Pulmonary artery endothelial cell (primary cell): Measurements from ENCODE around the gene PDGFC. TPM values are rescaled to one million over a fixed set of nuclear protein-coding genes. Genes with fewer than 3 reads are reported as not detected.

Source experiments
- DNase-seq: peaks from one replicate; pipeline ENCODE4 v3.0.0-alpha.2; 2011; ENCODE audit warnings: low read depth, low spot score
- total RNA-seq: library from RNA; depleted of rRNA; stranded (reverse); fragments of >200 nt; gene quantifications from 2 replicates; pipeline ENCODE4 v1.2.3, GENCODE V29; 2014

PDGFC gene
- total RNA-seq, 1 donor from 2014 or later, result 11.7 TPM

DNA sequence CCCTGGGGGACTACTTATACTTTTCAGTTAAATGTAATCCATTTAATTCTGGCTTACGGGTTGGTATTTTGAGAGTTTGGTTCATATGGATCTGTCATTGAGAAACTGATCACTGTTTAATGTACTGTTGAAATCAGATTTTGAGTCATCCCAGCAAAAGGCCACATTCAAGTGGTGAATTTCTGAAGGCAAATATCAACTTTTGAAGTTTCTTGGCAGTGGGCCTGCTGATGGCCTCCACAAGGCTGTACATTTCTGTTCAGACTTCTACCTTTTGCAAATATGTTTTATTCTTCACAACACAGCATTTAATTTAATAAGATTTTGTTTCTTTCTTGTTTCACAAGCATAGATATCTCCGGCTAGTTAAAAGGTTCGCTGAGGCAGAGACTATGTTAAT is 138.7 kb downstream of the PDGFC start:
- DNase-seq, result no peak

DNA sequence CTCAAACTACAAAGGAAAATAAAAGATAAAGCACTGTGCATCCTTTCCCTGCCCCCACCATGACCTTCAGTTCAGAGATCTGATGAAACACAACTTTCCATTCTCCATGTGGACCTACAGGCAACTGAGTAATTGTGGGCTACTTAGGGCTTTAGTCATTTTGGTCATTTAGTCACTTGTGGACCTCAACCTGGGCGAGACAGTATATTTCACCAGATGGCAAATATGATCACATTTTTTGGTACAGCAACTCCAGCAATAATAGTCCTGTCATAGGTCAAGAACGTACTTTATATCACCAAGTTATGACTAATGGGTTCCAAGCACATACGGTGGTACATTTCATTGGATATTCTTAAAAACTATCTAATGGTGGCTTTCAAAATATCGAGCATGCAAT is 141.2 kb downstream of the PDGFC start:
- DNase-seq, result no peak

DNA sequence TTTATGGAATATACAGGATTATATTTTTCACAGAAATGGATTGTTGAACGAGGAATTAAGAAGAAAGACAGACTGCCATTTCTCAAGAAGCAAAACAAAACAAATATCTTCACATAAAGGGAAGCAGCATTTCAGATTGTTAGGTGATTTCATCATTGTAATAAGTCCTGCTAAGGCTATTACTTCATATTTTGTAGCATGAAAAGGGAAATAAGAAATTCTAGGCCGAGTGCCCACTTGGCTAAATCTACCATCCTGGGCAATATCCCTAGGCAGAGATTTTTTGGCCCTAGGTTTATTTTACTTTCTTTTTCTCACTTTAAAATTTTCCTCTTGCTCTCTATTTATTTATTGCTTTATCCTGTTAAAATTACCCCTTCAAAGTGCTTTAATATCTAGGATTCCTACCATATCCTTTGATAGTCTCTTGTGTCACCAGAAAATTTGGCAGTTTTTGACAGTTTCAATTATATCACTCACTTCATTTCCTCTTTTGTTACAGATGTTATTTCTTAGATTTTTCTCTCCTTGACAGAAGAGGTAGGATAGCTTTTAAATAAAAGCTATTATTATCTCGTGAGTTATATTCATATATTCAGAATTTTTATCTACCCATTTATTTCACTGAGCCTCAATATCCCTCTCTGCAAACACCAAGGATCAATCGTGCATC is 142.3 kb downstream of the PDGFC start:
- DNase-seq, result no peak

DNA sequence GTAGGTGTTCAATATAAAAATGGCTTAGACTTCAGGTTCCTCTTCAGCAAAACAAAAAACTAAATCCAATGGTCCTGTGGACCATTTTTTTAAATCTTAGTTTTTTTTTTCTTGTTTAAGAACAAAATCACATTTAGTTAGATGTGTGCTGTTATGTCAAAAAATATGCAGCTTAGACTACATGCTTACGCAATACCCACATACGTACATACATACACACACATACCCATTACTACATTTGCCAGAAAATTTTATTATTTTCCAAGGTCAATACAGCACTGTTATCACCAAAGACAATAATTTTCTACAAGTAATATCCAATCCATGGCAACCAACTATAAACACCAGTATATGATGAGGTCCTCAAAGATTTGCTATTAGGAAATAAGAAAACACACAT is 144.1 kb downstream of the PDGFC start:
- DNase-seq, result no peak

DNA sequence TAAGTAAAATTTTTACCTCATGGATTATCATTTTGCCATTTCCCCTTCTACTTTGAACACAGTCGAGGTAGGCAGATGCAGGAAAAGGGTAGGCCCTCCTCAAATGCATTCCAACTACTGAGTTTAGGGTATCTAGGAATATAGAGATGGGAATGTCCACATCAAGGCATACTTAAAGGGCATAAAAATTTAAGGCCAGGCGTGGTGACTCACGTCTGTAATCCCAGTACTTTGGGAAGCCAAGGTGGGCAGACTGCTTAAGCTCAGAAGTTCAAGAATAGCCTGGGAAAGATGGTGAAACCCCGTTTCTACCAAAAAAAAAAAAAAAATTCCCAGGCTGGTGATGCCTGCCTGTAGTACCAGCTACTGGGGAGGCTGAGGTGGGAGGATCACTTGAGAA is 146.5 kb downstream of the PDGFC start:
- DNase-seq, result no peak

DNA sequence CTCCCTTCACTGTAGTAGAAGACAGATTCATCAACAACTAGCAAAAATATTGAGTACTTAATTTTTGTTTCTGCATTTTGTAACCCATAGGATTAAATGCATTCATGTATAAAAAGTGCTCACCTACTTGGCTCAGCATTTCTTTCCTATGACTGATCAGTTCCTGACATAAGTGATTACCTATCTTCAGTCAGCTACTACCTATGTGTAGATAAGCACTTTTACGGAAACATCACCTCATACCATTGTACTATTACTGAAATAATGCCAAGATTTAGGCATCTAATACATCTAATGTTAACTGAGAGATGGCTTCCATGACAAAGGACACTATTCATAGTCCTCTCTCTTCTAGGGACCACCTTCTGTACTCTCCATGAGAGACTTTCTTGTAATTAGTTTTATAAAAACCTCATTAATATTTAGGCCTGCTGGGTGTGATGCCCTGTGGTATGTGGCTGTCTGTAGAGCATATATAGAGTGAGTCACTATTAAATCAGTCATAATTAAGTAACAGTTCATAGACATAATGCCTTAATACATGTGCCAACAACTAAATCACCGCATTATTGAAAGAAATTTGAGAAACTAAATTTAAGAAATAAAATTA is 147.0 kb downstream of the PDGFC start:
- no peak for DNase-seq

DNA sequence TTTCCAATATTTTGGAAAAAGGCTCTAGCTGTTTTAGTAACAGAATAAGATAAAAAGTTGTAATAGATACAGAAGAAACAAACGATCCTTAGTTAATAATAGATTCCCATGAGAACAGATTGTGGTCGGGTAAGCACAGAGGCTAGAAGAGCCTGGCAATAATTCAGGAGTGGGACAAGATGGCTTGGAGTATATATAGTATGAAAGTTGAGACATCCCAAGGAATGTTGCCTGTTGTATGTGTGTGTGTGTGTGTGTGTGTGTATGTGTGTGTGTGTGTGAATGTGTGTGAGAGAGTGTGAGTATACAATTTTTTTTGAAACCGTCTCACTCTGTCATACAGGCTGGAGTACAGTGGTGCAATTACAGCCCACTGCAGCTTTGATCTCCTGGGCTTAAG is 150.7 kb downstream of the PDGFC start:
- no peak for DNase-seq

DNA sequence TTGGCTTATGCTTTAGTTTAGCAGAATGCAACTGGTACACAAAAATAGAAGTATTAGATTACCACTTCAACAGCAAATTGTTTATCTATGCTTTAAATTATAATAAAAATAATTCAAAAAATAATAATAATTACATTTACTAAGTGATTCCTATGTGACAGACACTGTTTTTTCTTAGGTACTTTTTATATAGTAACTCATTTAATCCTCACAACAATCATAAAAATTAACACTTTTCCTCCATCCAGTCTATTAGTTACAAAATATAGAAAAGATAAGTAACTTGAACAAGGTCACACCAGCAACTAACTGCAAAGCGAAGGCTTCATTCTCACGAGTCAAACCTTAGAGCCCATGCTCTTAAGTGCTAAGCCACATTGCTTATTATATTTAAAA is 155.2 kb downstream of the PDGFC start:
- DNase-seq, result no peak

DNA sequence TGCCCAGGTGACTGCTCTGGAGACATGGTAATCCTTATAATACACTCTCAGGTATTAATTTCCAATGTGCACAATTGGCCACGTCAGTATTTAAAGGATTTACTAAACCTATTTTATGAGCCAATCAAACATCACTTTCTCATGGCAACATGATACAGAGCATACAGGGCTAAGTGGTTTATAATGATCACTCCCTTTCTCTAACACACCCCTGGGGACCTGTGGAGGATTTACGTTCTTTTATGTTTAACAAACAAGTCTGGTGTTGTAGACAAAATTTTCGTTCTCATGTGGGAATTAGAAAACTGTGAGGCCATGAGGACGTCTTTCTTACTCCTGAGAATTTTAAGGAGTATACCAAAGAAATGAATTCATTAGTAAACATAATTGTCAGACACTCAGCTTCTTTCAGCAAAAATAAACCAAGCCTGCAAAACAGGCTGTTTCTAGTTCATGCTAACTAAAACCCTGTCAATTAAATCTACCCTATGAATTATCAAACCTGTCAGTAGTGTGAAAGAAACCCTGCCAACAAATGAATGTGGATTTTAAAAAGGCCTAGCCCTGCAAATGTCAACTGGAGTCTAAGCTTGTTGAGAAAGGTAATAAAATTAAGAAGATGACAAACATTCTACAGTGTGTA is 155.8 kb downstream of the PDGFC start:
- no peak for DNase-seq

DNA sequence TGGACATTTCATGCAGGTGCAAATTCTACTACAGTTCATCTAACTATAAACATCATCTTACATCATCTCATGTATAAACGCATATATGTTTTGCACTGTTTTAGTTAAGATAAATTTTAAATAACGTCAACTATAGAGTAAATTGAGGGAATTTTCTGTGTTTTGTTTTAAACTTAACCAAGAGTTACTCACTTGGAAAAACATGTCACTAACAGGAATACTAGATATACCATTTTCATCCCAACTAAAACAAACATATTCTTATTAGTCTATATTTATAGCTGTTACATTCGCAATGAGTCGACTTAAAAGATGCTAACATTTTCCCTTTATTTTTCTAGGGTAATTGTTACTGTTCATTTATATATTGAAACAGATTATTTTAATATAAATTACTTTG is 159.6 kb downstream of the PDGFC start:
- no peak for DNase-seq

DNA sequence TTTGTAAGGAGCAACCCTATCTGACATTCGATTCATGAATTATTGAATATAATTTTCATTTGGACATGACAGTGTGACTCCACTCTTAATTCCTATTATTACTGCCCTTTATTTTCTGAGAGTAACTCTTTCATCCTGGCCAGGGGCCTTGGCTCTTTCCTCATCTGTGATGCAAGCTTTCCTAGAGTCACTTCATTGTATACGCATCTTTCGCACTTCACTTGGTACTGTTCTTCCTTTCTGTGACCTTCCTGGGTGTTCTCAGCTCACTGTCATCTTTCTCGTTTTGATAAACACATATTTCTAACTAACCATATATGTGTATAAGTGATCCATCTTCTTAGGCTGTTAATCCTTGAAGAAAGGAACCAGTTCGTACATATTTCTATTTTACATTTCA is 160.3 kb downstream of the PDGFC start:
- DNase-seq, result no peak

DNA sequence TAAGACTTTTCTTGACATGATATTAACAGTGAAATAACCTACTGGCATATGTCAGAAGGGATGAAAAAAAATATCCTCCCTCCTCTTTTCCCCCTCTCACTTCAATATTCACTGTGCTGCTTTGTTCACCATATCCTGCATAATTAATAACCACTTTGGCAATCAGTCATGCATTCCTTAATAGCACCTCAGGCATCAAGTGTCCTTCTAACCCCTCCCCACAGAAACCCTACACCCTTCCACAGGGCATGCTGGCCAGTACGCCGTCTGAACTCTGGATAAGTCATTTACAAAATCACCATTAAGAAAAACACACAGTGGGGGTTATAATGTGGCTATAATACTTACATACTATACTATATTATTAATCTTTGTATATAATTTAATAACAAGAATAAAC is 165.9 kb downstream of the PDGFC start:
- no peak for DNase-seq

DNA sequence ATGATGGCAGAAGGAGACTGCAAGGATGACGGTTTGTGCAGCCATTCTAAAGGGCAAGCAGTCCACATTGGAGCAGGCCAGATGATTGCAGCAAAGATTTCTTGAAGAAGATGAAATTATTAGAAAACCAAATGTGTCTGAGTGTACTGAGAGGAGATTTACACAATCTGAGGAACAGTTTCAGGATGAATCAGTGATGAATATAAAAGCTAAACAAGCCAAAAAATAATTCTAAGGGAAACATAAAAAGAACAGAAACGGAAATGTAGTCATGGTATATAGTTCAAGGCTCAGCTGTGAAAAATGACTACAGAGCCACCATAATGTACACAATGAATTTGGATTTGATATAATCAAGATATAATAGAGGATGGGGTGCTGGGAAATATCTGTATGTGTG is 168.5 kb downstream of the PDGFC start:
- no peak for DNase-seq

DNA sequence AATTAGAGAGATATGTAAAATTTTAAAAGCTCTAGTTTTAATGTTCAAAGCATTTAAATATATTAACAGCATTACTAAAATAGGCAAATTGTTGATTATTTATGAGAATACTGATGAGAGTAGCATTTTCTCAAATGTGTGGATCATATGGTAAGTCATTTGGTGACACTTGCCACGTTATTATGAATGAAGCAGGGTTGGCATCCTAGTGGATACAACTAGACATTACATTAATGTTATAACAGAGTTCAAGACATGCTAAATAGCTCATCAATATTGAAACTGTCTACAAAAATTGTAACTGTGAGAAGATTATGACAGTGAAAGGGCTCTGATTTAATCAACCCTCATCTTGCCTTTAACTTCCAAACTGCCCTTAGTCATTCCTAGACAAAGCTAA is 171.1 kb downstream of the PDGFC start:
- no peak for DNase-seq

DNA sequence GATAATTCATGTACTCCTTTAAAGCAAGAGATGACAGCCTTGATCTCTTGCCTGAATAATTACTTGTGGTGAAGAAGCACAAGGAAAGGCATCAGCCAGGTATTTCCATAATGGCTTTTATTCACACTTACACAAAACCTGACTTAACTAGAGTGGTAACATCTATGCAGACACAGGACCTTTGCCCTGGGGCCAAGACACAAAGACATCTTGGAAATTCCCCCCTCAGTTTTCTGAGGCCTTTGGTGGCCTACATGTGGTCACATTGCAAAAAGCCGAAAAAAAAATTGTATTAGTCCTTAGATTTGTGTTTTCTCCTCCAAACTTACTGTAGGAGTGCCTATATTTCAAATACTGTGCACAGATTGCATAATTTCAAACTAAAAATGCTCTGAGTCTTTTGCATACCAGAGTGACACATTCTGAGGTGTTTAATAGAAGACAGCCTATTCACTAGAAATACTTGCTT is 172.4 kb downstream of the PDGFC start:
- no peak for DNase-seq

DNA sequence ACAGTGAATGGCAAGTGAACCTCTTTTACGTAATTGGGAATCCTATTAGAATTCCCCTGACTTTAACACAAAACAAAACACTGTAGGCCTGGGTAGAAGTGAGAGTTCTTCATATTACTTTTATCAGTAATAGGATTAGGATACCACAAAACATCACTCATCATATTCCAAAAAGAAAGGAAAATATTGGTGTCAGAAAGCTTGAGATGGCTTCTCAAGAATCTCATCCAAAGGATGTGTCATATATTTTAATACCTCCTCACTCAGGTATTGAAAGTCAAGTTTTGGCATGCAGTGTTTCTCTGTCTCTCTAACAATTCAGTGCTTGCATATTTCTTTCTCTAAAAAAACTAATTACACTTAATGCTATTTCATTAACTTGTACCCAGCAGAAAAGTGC is 173.2 kb downstream of the PDGFC start:
- no peak for DNase-seq

DNA sequence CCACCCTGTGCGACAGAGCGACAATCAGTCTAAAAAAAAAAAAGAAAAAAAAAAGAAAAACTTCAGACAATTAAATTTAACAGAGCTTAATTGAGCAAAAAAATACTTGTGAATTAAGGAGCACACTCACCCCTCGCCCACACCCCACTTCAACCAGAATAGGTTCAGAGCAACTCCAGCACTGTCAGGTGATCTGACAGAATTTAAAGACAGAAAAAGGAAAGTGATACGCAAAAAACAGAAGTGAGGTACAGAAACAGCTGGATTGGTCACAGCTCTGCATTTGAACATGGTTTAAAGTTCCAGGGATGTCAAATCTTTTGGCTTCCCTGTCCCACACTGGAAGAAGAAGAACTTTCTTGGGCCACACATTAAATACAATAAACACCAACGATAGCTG is 174.4 kb downstream of the PDGFC start:
- DNase-seq, result no peak

DNA sequence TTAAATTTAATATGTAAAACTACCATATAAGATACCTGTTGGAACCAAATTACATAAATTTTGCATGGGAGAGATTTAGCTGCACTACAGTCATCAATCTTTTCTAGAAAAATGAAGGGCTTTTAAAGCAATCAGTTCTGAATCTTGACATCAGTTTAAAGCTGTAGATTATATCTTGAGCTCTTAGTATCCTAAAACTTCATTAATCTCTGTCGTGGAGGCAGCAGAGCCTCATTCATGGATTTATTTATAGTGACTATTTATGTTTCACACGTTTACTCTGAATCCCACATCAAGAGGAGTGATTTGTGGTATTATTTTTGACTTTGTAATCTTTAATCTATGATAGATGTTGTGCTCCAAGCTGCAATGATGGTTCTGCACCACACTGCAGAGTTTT is 175.9 kb downstream of the PDGFC start:
- DNase-seq, result no peak

DNA sequence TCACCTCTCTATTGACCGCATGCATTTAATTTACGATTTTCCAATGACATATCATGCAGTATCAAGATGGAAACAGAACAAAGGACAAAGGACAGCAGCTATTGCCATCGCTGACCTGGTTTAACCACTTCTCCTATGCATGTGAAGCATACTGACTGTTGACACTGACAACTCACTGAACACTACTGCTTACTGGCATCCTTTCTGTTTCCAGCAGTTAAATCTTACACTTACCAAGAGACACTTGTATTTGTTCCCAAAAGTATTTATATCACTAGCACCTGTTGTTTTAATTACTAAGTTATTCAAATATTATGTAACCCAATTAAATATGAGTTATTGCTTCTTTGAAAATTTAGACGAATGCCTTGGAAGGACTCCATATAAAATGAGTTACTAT is 176.7 kb downstream of the PDGFC start:
- DNase-seq, result no peak

DNA sequence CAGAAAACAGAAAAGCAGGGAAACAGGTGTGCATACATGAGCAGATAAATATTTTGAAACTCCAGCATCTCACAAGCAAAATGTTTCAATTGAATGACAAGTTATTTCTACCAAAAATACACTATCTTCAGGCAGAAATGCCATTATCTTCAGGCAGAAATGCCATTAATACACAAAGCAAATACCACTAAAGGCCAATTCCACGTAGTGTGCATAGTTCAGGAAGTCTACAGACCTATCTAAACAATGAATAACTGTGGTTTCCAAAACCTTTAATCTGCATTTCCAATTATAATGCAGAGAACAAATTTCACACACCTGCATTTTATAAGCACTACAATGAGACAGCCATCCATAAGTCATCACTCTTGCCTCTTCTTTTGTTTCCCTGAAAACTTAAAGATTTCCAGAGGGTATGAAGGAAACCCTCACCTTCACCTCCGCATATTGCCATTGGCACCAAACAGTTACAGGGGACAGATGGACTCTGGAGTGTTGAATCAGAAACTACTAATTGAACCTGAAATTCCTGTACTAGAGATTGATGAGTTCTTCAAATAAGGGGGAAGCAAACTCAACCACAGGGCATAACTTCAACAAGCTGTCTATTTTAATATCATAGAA is 179.0 kb downstream of the PDGFC start:
- no peak for DNase-seq

DNA sequence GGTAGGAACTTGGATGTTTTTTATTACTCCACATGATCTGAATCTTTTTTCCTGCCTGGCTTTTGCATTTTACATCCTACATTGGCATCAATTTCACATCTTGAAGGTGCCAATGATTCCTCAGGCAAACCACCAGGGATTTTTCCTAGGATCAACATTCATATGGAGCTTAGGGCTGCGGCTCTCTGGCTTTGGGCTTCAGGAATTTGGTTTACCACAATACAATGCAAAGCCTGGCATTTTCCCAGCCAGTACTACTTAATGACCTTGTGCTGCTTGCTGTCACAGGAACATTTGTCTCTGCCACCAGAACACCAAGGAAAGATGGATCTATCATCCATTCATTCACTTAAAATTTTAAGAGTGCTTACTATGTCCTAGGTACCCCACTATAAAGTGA is 180.7 kb downstream of the PDGFC start:
- DNase-seq, result no peak

DNA sequence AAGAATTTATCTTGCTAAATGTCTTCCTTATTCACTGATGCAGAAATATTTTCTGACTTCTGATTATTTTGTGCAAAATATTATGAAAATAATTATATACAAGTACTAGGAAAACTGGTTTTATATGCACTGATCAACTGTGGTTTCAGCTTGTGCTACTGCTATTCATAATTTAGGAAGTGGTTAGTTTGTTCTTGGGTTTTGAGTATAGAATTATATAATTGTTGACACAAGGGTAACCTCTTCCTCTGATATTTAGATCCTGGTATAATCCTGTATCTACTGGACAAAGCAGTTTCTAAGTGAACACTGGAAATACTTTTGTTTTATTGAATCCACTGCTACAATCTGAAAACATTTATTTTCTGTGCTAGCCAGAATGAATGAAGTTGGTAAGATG is 182.8 kb downstream of the PDGFC start:
- DNase-seq, result no peak

DNA sequence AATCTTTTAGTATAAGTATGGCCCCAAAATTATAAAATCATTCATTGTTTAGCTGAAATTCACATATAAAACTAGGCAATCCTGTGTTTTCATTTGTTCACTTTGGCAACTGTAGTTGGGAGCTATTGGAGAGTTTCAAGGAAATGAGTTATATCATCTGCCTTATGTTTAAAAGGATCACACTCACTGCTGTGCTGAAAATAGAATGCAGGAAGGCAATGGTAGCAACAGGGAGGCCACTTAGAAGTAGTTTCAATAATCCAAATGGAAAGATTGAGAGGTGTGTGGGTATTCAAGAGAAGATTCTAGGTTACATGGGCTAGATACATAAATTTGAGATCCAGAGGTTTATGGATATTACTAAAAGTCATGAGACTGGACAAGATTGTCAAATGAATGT is 184.9 kb downstream of the PDGFC start:
- DNase-seq, result no peak
